Effector CD4-positive, alpha-beta T cell (primary cell): ENCODE results near the gene GABBR2.

Experiments used
- DNase-seq: peaks from one replicate; pipeline ENCODE4 v3.0.0-alpha.2; 2020

Gene GABBR2

DNA sequence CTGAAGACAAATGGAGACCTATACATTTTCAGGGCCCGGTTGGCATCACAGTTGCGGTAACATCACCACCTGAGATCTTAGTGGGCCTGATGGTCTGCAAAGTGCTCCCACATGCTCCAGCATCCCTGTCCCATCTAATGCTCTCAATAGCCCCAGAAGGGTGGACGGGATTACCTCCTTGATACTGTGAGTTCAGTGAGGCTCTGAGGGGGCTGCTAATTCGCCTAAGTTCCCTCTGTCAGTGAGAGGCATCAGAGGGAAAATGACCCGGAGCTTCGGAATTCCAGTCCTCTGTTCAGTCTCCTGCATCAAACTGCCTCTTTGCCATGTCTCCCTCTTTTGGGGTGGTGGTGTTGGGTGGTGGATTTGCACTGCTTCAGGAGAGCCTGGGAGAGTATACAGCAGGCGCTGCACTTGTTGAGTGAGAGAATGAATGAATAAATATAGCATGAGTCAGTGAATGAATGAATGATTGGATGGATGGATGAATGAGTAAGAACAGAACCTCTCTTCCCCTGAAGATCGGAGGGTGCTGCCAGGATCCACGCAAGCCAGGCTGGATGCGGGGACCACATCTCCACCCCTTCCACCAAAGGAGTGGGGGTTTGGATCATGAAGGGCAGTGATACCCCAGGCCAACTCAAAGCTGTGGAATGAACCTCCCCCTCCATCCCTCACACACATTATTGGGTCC lies 141.0 kb downstream of the GABBR2 start:
- DNase-seq, result no peak

DNA sequence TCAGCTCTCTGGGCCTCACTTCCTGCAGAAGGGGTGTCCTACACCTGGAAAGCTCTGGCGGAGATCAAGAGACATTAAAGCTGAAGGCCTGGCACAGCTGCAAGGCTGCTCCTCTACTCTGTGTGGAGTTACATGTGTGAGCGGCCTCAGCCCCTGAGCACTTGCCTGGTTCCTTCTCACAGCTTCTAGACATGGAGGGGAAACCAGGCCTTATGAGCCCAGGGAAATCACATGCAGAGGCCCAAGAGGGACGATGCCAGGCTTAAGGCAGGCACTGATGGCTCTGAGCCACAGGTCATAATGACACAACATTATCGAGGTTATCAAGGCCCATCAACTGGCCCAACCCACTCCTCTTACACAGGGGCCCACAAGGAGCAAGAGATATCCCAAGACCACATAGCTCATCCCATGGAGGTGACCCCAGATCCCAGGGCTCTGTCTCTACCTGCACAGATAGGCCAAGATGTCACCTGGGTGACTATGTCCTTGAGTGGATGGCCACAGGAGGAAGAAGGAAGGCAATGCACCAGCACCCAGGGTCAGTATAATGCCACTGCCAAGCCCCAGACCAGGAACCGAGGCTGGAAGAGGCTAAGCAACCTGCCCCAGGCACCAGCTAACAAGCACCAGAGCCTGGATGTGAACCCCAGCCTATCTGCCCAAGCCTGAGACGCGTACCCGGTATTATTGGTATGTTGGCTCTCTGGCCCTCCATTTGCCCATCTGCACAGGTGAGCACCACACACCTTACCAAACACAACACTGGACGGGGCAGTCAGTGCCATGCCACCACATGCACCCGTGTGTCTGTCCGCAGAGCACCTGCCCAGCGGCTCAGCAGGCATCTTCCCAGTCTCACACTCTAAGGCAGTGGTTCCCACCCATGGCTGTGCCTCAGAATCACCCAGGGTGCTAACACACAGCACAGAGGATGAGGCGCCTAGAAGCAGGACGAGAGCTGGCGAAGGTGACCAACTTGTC lies 143.3 kb downstream of the GABBR2 start:
- no peak for DNase-seq

DNA sequence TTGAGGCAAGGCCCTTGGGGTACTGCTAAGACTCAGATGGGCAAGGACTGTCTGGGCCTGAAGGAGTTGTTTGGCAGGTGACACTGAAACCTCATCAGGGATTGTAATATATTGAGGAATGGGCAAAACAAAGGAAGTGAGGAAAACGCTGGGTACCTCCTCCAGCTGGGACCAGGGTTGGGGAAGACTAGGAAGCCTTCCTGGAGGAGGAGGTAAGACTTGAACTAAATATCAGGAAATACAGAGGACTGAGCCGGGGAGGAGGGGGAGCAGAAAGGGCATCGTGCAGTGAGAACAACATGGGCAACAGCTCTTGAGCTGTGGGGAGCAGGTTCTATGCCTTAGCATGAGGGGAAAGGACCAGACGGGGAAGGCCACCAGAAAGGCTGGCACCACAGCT lies 144.0 kb downstream of the GABBR2 start:
- no peak for DNase-seq

DNA sequence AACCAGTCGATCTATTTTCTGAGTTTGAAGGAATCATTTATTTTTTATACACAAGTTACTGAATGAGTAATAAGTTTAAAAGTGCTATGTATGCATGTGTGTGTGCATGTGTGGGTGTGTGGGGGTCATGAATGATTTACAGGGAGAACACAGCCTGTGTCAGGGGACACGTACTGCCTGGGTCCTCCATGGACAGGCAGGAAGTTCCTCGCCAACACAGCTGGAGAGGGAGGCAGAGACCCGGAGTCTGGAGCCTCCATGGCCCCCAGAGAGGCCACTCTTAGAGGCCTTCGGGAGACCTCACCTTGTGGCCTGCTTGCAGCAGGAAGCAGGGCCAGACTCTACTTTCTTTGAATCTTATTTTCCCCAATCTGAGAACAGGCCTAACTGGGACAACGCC lies 144.7 kb downstream of the GABBR2 start:
- no peak for DNase-seq

DNA sequence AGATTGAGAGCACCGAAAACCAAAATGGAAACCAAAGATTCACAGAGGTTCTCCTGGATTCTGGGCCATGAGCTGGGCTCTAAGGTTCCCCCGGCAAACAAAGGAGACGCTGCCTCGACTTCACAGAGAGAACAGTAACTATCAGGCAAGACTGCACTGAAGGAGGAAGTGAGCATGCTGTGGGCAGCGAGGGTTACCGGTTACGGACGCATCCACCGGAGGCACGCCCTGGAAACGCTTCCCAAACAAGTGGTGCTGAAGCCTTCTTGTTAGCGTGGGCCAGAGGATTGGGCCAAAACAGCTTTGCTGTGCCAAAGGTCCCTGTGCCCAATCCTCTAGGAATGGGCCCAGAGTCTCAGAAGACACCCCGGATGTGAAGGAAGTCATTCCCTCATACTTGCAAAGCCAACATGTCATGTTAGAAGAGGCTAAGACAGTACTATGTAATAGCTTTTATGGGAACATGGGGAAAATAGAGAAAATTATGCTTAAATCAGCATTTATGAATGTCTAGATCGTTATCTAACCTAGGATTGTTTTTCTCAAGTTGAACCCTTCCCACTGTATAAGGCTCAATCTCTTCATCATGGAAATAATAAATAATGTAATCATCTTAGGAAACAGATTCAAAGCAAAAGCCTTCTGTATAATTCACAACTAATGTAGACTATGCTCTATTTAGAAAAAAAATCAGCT lies 145.4 kb downstream of the GABBR2 start:
- DNase-seq, result no peak

DNA sequence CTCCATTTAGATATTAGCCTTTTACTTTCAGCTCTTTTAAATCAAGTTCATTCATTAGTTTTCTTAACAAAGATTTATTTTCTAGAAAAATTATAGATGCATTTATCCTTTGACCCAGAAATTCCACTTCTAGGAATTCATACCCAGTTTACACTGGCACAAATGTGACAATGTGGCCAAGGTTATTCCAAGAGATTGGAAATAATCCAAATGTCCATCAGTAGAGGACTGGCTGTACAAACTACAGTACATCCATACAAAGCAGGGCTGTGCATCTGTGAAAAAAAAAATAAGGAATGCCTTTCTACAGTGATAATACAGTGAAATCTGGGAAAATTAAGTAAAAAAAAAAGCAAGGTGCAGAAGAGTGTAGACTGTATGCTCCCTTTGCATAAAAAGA lies 149.2 kb downstream of the GABBR2 start:
- no peak for DNase-seq

DNA sequence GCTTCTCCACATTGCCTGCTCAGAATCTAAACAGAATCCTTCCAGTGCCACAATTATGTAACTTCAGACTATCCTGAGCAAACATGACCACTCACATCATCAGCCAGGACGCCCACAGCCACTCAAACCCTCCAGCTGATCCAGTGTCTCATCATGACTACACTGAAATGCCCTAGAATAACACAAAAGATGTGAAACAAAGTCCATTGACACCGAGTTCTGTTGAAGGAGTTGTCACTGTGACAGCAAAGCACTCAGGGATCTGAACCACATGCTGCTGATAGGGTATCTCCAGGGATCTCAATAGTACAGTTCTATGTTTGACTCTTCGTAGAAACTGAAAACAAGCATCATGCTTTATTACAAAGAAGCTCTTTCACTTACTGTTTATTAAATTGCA lies 150.2 kb downstream of the GABBR2 start:
- DNase-seq, result no peak

DNA sequence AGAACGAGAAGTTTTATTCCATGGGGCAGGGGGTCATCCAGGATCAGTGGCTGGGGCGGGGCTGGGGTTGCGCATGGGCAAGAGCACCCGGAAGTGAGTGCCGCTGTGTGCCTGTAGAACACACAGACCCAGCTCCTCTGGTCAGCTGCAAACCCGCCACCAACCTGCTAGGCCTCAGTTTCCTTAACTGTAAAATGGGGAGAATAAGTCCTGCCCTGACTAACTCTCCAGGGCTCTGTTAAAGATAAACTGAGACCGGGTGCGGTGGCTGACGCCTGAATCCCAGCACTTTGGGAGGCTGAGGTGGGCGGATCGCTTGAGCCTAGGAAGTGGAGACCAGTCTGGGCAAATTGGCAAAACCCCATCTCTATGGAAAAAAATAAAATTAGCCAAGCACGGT lies 152.2 kb downstream of the GABBR2 start:
- DNase-seq, result no peak

DNA sequence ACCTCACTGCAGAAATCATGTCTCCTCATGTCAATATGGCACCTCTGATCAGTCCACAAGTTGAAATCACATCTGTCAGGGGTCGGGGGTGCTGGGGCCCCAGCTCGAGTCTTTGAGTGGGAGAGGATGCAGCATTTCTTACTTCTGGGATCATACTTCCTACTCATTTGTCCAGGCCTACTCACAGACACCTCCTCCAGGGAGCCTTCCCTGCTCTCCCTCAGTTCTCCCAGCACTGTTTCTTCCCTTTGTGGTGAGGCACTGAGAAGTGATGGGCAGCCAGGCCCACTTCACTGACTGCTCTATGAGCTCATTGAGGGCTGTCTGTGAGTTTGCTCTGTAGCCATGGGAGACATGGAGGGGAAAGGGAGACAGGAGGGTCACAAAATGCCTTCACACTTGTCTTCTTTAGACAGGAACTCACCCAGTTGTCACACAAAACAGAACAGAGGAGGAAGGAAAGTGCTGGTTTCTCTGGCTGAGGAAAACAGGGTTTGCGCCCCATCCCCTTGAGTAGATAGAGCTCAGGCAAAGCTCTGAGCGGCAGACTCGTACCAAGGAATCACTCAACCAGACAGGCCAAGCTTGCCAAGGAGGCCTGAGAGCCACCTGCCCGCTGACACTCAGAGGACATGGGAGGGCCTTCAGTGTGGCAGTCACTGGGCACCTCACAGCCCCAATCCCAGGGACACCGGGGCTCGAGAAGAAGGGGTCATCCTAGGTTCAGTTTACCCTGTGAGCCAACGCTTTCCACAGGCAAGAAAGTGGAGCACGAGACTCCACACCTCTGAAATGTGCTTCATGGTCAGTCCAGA lies 152.9 kb downstream of the GABBR2 start:
- no peak for DNase-seq

DNA sequence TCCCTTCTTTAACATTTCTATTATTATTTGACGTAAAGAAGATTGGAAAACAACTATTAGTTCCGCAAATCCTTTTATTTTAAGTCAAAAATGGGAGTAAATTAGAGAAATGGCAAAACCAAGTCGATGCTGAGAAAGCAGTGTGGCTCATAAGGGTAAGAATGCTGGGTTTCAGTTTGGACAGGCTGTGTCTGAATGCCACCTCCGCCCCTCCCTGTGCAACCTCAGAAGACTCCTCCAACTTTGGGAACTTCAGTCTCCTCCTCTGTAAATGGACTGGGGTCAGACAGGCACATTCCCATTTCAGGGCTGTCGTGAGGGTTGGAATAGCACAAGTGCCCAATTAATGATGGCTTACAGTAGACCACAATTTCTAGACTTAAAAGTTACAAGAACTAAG lies 154.0 kb downstream of the GABBR2 start:
- no peak for DNase-seq

DNA sequence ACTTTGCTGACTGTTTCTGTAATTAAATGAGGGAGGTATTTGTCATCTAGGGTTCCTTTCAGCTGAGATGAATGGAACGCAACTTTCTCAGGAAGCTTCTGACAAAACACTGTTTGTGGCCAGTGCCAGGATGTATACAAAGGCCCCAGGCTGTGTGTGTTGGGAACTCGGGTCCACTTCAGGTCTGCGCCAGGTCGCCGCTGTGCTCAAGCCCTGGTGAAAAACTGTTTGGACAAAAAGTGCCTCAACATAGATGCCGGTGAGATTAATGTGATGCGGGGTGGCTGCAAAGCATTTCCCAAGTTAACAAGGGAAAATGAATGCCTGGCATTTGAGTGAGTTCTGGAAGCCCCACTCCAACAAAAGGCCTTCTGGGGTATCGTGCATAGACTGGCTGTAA lies 156.4 kb downstream of the GABBR2 start:
- DNase-seq, result no peak

DNA sequence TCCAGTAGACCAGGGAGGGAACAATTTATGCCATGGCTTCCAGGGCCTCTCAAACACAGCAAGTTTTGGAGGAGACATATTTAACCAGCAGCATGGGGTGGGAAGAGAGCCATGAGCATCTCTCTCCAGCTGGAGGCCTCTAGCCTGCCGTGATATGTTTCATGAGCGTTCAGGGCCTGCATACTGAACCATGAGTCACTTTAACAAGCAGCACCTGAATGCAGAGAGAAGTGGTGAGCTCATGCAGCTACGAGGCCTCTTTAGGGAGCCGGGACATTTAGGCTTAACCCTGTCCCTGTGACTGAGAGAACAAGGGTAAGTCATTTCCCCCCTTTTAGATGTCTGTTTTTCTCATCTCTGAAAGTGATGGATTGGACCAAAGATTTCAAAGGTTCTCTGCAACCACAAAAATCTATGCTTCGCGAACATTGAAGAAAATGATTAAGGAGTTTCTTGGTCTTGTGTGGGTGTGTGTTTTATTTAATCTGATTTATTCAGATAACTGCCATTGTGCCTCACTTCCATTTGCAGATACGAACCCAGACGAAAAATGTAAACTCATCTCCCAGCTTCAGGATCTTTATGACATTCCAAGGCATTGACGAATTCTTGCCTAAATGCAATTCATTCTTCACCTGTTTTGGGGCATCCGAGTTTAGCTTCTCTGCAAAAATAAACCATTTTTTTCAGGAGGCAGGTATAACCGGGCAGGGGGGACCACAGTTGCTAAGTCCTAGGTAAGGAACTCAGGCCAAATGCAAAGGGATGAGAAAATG lies 157.0 kb downstream of the GABBR2 start:
- no peak for DNase-seq

DNA sequence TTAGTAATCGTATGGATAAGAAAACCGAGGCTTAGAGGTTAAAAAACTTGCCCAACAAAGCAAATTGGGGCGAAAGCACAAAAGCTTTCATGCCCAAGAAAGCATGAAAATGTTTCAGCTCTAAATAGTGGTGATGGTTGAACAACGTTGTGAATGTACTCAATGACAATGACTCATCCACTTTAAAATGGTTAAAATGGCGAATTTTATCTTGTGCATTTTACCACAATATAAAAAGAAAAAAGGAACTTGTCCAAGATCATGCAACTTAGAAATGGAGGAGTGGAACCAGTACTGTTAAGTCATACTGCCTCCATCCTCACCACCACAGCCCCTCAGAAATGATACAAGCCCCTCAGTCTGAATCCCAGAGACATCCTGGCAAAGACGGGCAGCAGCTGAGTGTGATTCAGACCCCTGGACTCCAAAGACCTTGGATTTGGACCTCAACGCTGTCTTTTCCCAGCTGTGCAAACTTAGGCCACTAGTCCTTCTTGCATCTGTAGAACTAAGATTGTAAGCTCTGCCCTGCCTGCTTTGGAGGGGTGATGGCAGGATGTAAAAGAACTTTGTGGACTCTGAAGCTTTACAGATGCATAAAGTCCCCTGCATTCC lies 158.4 kb downstream of the GABBR2 start:
- DNase-seq, result no peak

DNA sequence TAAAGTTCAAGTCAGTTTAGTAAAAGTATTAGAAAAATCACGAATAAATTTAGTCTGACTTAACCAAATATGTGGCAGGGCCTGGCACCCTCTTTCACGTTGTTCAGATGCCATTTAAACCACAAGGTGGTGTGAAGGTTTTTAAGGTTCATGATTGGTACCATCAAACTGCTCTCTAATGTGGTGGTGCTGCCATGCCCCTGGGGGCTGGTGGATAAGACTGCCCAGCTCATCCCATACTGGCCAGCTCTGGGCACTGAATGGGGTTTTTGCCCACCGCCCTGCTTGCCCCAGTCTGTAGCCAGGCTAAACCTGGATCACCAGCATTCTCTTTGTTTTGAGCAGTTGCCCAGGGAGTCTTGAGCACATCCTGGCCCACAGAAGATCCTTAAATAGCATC lies 159.3 kb downstream of the GABBR2 start:
- DNase-seq, result no peak

DNA sequence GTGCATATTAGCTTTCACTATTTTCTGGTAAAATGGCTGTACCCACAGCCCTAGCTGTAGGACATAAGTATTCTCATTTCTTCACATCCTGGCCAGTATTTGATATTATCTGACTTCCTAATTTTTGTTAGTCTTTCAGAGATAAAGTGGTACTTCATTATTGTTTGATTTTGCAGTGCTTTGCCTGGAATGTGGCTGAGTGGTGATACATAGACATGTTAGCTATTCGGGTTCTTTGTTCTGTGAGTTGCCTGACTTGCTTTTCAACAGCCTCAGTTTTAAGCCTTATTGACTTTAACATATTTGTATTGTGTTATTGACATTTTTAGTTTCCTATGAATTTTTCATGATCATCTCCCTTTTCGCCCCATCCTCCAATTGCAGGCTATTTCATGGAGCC lies 161.1 kb downstream of the GABBR2 start:
- DNase-seq, result no peak

DNA sequence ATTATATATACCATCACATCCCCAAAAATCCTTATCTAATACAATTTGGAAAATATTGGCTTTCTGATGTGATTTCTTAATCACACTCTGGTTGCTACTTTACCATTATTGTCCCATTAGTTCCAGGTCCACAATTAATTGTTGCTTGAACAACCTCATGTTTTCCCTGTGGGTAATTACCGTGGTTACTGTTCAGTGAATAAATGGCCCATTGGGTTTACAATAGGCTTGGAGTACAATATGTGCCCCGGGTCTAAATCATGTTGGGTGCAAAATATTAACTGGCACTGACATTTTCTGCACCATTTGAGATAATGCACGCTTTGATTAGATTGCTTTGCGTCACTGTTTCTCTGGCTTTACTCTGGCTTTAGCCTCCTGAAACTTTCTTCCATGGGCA lies 163.7 kb downstream of the GABBR2 start:
- DNase-seq, result no peak

DNA sequence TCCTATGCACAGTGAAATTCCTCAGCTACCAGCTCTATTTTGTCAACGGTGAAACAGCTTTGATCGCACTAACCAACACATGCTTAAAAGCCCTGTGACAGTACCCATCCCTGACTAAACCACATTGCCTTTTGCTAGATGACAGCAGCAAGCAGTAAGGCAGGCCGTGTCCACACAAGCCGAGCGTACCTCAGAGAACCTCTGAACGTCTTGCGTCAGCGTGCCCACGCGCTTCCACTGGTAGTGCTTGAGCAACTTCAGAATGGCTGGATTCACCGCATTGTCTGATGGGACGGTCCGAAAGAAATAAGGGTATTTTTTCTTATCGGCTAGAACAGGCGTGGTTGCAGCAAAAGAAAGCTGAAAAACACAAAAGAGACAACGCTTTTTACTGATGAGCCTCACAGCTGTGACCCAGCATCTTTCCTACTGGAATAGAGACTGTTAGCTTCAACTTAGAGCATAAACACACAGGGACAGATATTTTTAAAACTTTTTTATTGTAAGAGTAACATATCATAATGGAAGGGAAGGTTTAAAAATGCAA lies 167.0 kb downstream of the GABBR2 start:
- no peak for DNase-seq

DNA sequence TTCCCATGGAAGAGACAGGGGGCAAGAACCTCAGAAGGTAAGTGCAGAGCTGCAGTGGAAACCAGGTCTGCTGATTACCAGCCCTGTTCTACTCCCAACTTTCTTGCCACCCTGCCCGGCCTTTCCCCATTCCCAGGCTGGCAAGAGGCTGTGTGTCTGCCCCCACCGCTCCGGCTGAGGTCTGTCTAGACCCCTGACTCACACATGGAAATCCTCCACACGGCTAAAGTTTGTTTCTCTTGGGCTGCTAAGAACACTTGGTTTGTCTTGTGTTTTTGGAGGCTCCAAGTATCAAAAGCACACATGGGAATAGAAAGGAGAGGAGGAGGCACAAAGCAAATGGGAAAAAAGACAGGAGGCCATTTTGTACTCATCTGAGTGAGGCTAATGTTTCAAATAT lies 168.3 kb downstream of the GABBR2 start:
- no peak for DNase-seq

DNA sequence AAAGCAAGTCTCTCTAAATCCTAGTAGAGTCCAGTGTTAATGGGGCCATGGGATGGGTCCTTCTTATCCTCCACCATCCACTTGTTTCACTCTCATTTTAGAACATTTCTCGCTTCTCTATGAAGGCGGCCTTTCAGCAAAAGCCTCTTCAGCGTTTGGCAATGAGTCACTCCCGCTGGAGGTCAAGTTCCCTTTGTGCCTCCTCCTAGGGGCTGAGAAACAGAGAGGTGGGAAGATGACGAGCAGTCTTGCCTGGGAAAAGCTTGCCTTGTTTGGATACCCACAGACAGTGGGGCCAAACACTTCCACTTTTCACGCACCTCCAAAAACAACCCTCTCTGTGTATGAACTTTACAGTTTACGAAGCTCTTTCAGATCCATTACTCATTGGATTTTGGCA lies 168.8 kb downstream of the GABBR2 start:
- DNase-seq, result no peak

DNA sequence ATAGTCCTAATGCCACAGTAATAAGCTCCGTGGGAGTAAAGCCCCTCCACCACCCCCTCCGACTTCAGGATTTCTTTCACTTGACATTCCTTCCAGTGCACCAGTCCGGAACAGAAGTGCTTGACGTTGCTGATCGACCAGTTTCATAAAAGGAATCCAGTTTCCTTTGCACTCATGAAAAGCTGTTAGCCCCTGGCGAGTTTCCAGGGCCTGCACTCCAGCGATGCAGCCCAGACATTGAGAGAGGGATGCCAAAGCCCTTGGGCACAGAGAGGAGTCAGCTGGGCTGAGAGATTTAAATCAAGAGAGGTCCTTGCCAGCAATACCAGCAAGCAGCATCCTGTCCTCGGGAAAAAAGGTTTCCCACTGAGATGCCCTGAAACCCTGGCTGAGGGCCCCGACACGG lies 170.1 kb downstream of the GABBR2 start:
- no peak for DNase-seq

DNA sequence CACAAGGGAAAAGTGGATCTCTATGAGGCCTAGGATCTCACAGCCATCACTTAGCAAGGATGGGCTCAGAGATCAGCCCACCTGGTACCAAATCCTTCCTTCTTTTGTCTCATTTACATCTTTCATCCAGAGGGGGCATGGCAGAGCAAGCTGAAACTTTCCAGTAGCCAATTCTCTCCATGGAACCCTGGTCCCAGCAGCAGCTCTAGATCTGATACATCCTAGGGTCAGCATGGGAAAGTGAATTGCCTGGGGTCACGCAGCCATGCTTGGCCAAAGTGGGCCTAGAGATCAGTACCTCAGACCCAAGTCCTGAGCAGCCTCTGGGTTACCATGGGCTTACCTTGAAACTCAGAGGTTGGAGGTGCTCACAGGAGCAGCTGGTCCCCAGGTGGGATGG lies 170.5 kb downstream of the GABBR2 start:
- DNase-seq, result no peak
